GM12891 (cell line): ENCODE measurements around the gene NT5C3B.

Experiments used
- POLR2A ChIP-seq: IDR thresholded peaks from 2 replicates; pipeline ENCODE4 v1.6.1; 2011; ENCODE audit warnings: low read depth, low read length, control low read depth
- POLR2AphosphoS5 ChIP-seq: IDR thresholded peaks from 2 replicates; pipeline ENCODE4 v1.6.1; 2011; ENCODE audit warnings: low read depth, low read length, control low read depth
- TAF1 ChIP-seq: IDR thresholded peaks from 2 replicates; pipeline ENCODE4 v1.6.1; 2011; ENCODE audit warnings: low read depth, low read length, control low read depth

- no peak for TF ChIP-seq POLR2AphosphoS5
- TF ChIP-seq POLR2A: no peak
- TF ChIP-seq TAF1: no peak
Measured at GRCh38 chr17:41873559-41874292, 37.7 kb upstream of the NT5C3B start.
